Neural cell (in vitro differentiated cells): ENCODE results near the gene ASCL2.

Experiments used
- CTCF ChIP-seq: fragments of 450-650 bp; IDR thresholded peaks from 2 replicates; pipeline ENCODE4 v1.5.1; 2014; ENCODE audit warnings: antibody characterized with exemption, mild to moderate bottlenecking, moderate library complexity; ENCODE audit not compliant: poor library complexity, severe bottlenecking
- EP300 ChIP-seq: fragments of 450-650 bp; conservative IDR thresholded peaks from 2 replicates; pipeline ENCODE4 v1.6.1; 2014; ENCODE audit warnings: antibody characterized with exemption, mild to moderate bottlenecking, moderate library complexity; ENCODE audit not compliant: poor library complexity, severe bottlenecking
- EZH2 ChIP-seq: fragments of 200-600, 300-800 bp; shearing (Covaris generic), sonication (generic); IDR thresholded peaks from 2 replicates; pipeline ENCODE4 v1.6.1; 2014; ENCODE audit warnings: antibody characterized with exemption, low read length, borderline replicate concordance, mild to moderate bottlenecking; ENCODE audit not compliant: insufficient read depth, poor library complexity, severe bottlenecking
- MXI1 ChIP-seq: fragments of 450-650 bp; conservative IDR thresholded peaks from 2 replicates; pipeline ENCODE4 v1.6.1; 2014; ENCODE audit warnings: antibody characterized with exemption, mild to moderate bottlenecking; ENCODE audit not compliant: poor library complexity, severe bottlenecking
- POLR2AphosphoS5 ChIP-seq: IDR thresholded peaks from 2 replicates; pipeline ENCODE4 v1.6.1; 2012
- RAD21 ChIP-seq: fragments of 450-650 bp; conservative IDR thresholded peaks from 2 replicates; pipeline ENCODE4 v1.6.1; 2014; ENCODE audit warnings: antibody characterized with exemption, mild to moderate bottlenecking, moderate library complexity
- REST ChIP-seq: IDR thresholded peaks from 2 replicates; pipeline ENCODE4 v1.6.1; 2012; ENCODE audit warnings: borderline replicate concordance
- SMC3 ChIP-seq: fragments of 450-650 bp; conservative IDR thresholded peaks from 2 replicates; pipeline ENCODE4 v1.6.1; 2014; ENCODE audit warnings: antibody characterized with exemption, mild to moderate bottlenecking, moderate library complexity; ENCODE audit not compliant: poor library complexity
- TAF1 ChIP-seq: IDR thresholded peaks from 2 replicates; pipeline ENCODE4 v1.6.1; 2012; ENCODE audit warnings: low read depth

GRCh38 chr11:2290351-2290841 lies 20.0 kb upstream of the ASCL2 start:
- TF ChIP-seq EZH2 (no peak), CTCF (no peak), POLR2AphosphoS5 (no peak), RAD21 (no peak), REST (no peak), EP300 (no peak), TAF1 (no peak), SMC3 (no peak), MXI1 (no peak)
